GM12878 (cell line): ENCODE measurements around the gene SIGLEC10. TPM values are rescaled to one million over a fixed set of nuclear protein-coding genes. Genes with fewer than 3 reads are reported as not detected.

ENCODE experiments used
- ATAC-seq: fragments of 200-7000 bp; cut with Tn5 transposase; 3 replicates; pipeline ENCODE4 v1.9.1; 2020; ENCODE audit warnings: mild to moderate bottlenecking, moderate library complexity
- BruUV-seq: library from RNA; stranded (reverse); fragments of 400-500 nt; replicated peaks from 2 replicates; lab custom pipeline; 2021; lab: Mats Ljungman, UMichigan
- CTCF ChIA-PET: fragments of 300-600 bp; sonication (Branson Sonifier 250); formaldehyde crosslinking; extraction: SDS; loops from one replicate; lab custom pipeline; 2021; ENCODE audit warnings: inconsistent platforms; lab: Yijun Ruan, JAX
- POLR2A ChIA-PET: fragments of 350-600 bp; formaldehyde crosslinking; extraction: SDS; loops from one replicate; lab custom pipeline; 2021; ENCODE audit warnings: inconsistent platforms; lab: Charles Lee
- RAD21 ChIA-PET: fragments of 300-600 bp; sonication (Branson Sonifier 250); formaldehyde crosslinking; loops from one replicate; lab custom pipeline; 2023; ENCODE audit warnings: antibody characterized with exemption; ENCODE audit not compliant: unreplicated experiment; lab: Charles Lee
- SMC1A ChIA-PET: fragments of 300-600 bp; sonication (Branson Sonifier 250); formaldehyde crosslinking; loops from one replicate; lab custom pipeline; 2023; ENCODE audit not compliant: unreplicated experiment, uncharacterized antibody; lab: Charles Lee
- DNase-seq: peaks from one replicate; pipeline ENCODE4 v3.0.0-alpha.2; 2011; ENCODE audit warnings: low read depth, low spot score
- FAIRE-seq: peaks from 3 replicates; lab custom pipeline; 2011; peaks lifted over from hg19 to GRCh38; lab: Jason Lieb, UNC
- H2AFZ ChIP-seq: 2 replicates; pipeline ENCODE4 v1.6.0; 2011; ENCODE audit warnings: low read depth, low read length, control low read depth; ENCODE audit not compliant: control insufficient read depth
- H3K27ac ChIP-seq: 2 replicates; pipeline ENCODE4 v1.5.1; 2011; ENCODE audit warnings: control low read depth; ENCODE audit not compliant: control insufficient read depth, insufficient read depth
- H3K27me3 ChIP-seq, 2 experiments: replicated peaks in 1 of 2; 2 replicates each; pipeline versions ENCODE4 v1.6.0 to v1.6.1; 2011; ENCODE audit warnings: low read length in 1 of 2; ENCODE audit not compliant: control insufficient read depth in 2 of 2, insufficient read depth in 2 of 2
- H3K36me3 ChIP-seq, 2 experiments: 2 replicates each; pipeline ENCODE4 v1.5.1; 2011; ENCODE audit warnings: low read length in 1 of 2; ENCODE audit not compliant: control insufficient read depth in 2 of 2, insufficient read depth in 2 of 2
- H3K4me1 ChIP-seq: 2 replicates; pipeline ENCODE4 v1.6.1; 2011; ENCODE audit warnings: mild to moderate bottlenecking, low read length, moderate library complexity, mixed read lengths; ENCODE audit not compliant: control insufficient read depth, insufficient read depth
- H3K4me2 ChIP-seq: 2 replicates; pipeline ENCODE4 v1.6.0; 2011; ENCODE audit warnings: control low read depth; ENCODE audit not compliant: control insufficient read depth, insufficient read depth
- H3K4me3 ChIP-seq: fragments of 200-600 bp; sonication (generic); 2 replicates; pipeline ENCODE4 v1.5.1; 2016
- H3K79me2 ChIP-seq: 2 replicates; pipeline ENCODE4 v1.6.0; 2011; ENCODE audit warnings: low read length; ENCODE audit not compliant: control insufficient read depth, insufficient read depth
- H3K9ac ChIP-seq: 2 replicates; pipeline ENCODE4 v1.8.0; 2011; ENCODE audit warnings: low read length, control low read depth, mixed read lengths; ENCODE audit not compliant: control insufficient read depth, insufficient read depth
- H3K9me3 ChIP-seq: replicated peaks from 3 replicates; pipeline ENCODE4 v1.5.1; 2011; ENCODE audit warnings: mild to moderate bottlenecking, low read length; ENCODE audit not compliant: control insufficient read depth, insufficient read depth
- H4K20me1 ChIP-seq: 2 replicates; pipeline ENCODE4 v1.6.0; 2011; ENCODE audit not compliant: control insufficient read depth, insufficient read depth
- CBFB ChIP-seq: IDR thresholded peaks from 2 replicates; pipeline ENCODE4 v1.6.1; 2016; ENCODE audit warnings: antibody characterized with exemption, low read depth
- CHD2 ChIP-seq: IDR thresholded peaks from 2 replicates; pipeline ENCODE4 v1.6.1; 2011; ENCODE audit warnings: low read depth, low read length, improper control_type of control experiment, borderline replicate concordance
- CHD4 ChIP-seq: fragments of 200-600 bp; sonication (generic); IDR thresholded peaks from 2 replicates; pipeline ENCODE4 v1.6.1; 2016; ENCODE audit warnings: mild to moderate bottlenecking
- CREB1 ChIP-seq: IDR thresholded peaks from 2 replicates; pipeline ENCODE4 v1.6.1; 2012; ENCODE audit warnings: low read depth, mild to moderate bottlenecking, inconsistent platforms
- CREM ChIP-seq: IDR thresholded peaks from 2 replicates; pipeline ENCODE4 v1.6.1; 2014; ENCODE audit warnings: antibody characterized with exemption, low read depth
- EED ChIP-seq: sonication (generic); IDR thresholded peaks from 2 replicates; pipeline ENCODE4 v1.6.1; 2016; ENCODE audit warnings: antibody characterized with exemption, low read depth
- IRF4 ChIP-seq: IDR thresholded peaks from 2 replicates; pipeline ENCODE4 v1.6.1; 2011; ENCODE audit warnings: low read depth, low read length
- JUNB ChIP-seq: IDR thresholded peaks from 2 replicates; pipeline ENCODE4 v1.6.1; 2016; ENCODE audit warnings: antibody characterized with exemption, mild to moderate bottlenecking
- NFYA ChIP-seq: IDR thresholded peaks from 2 replicates; pipeline ENCODE4 v1.6.1; 2011; ENCODE audit warnings: low read depth, mild to moderate bottlenecking, low read length, improper control_type of control experiment, borderline replicate concordance
- NR2C2 ChIP-seq: IDR thresholded peaks from 2 replicates; pipeline ENCODE4 v1.6.1; 2011; ENCODE audit warnings: borderline replicate concordance, low read depth; ENCODE audit not compliant: control insufficient read depth, insufficient read length
- NRF1 ChIP-seq: conservative IDR thresholded peaks from 2 replicates; pipeline ENCODE4 v1.6.1; 2011; ENCODE audit warnings: mild to moderate bottlenecking, low read depth, low read length, improper control_type of control experiment
- PAX8 ChIP-seq: fragments of 450-650 bp; IDR thresholded peaks from 2 replicates; pipeline ENCODE4 v1.6.1; 2017; ENCODE audit warnings: mild to moderate bottlenecking, moderate library complexity
- RBBP5 ChIP-seq: fragments of 200-600 bp; sonication (generic); conservative IDR thresholded peaks from 2 replicates; pipeline ENCODE4 v1.6.1; 2016
- RUNX3 ChIP-seq: IDR thresholded peaks from 2 replicates; pipeline ENCODE4 v1.6.1; 2012; ENCODE audit warnings: low read length, inconsistent platforms
- SUPT20H ChIP-seq: IDR thresholded peaks from 2 replicates; pipeline ENCODE4 v1.6.1; 2011; ENCODE audit warnings: low read depth, mild to moderate bottlenecking, low read length, moderate library complexity, borderline replicate concordance; ENCODE audit not compliant: control insufficient read depth
- TBL1XR1 ChIP-seq: IDR thresholded peaks from 2 replicates; pipeline ENCODE4 v1.6.1; 2012; ENCODE audit warnings: low read depth, low read length, improper control_type of control experiment
- YY1 ChIP-seq: IDR thresholded peaks from 2 replicates; pipeline ENCODE4 v1.6.1; 2011; ENCODE audit warnings: low read depth, mild to moderate bottlenecking, low read length
- ZNF274 ChIP-seq: IDR thresholded peaks from one replicate; pipeline ENCODE4 v1.8.0; 2011; ENCODE audit not compliant: insufficient read length, insufficient read depth
- WGBS: methylation state at CpG from one replicate; pipeline ENCODE4 v1.1.6; 2016; ENCODE audit warnings: low lambda C conversion rate; ENCODE audit not compliant: insufficient replicate concordance, insufficient coverage; ENCODE audit errors: missing lambda C conversion rate; 5-methylcytosine and 5-hydroxymethylcytosine counted together
- in situ Hi-C: fragments of 300-500 bp; cut with MboI; formaldehyde crosslinking; loops from 9 replicates; pipeline ENCODE4 v1.14.3; 2018; ENCODE audit warnings: mixed read lengths
- intact Hi-C: fragments of 100-400 bp; cut with micrococcal nuclease; formaldehyde crosslinking; loops from one replicate; pipeline ENCODE4 v1.14.2; 2022; ENCODE audit not compliant: unreplicated experiment
- polyA plus RNA-seq, 11 experiments: library from polyadenylated mRNA; depleted of rRNA in 4 of 11; unstranded in 6 of 11; stranded (reverse) in 5 of 11; fragments of >200 nt; fragmentation: Nextera tagmentation in 4 of 11; fragmentation: Illumina TruSeq in 1 of 11; extraction: Ambion mirVana in 4 of 11; extraction: Trizol in 1 of 11; gene quantifications; 1 replicate in 1 of 11; 2 replicates in 10 of 11; pipeline versions ENCODE4 v1.2.1 to v1.2.3, GENCODE V29; 2011 to 2016; ENCODE audit warnings: inconsistent platforms in 2 of 11, missing spikeins in 2 of 11, low read depth in 1 of 11
- total RNA-seq, 4 experiments: library from RNA; depleted of rRNA in 3 of 4; stranded (reverse); fragments of >200 nt in 3 of 4; fragmentation: Illumina TruSeq in 1 of 4; extraction: Trizol in 1 of 4; gene quantifications; 2 replicates each; pipeline versions ENCODE4 v1.2.1 to v1.2.3, GENCODE V29; 2013 to 2021
- TF ChIP-seq, protein P1 (sequence below): IDR thresholded peaks from 2 replicates; pipeline ENCODE4 v1.6.1; 2011; ENCODE audit warnings: borderline replicate concordance, low read depth, mild to moderate bottlenecking, moderate library complexity, mixed read lengths, low read length; ENCODE audit not compliant: insufficient read depth; ENCODE audit errors: extremely low read length

SIGLEC10 gene
- total and polyA plus RNA-seq, 10 of the 15 experiments (the other 5 are each of a cell fraction or from before 2014, with no cell fraction given): 2.3 to 16.8 (median 7.8) TPM

DNA sequence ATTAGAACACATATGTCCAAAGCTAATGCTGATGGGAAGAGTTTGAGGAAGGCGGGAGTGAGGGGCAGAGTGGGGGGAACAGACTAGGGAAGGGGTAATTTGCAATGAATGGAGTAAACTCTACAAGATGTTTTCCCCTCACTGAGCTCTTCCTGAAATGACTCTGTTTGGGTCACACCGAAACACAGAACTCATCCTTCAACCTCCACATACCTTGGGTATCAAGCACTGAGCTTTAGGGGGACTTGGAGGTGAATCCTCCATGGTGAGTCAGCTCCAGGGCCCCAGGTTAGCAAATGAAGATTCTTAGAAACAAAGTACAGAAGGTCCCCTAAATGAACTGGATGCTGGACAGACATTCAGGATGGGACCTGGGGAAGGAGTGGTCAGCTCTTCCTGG is 1.3 kb upstream of the SIGLEC10 start:
- POLR2A ChIA-PET: interaction anchor here (0.6 to 2.9 kb wide), 4 partner anchors 11 to 82 kb away, joined by 4 to 37 read pairs (median 8); no protein-coding TSS in a partner anchor
- Histone ChIP-seq H3K27me3 (no peaks in the 10 kb centered on the region), H3K36me3 (no peaks in the 10 kb centered on the region), H3K4me1 (peaks cover 16% of the 10 kb centered on the region), H3K9ac (no peak overlapping the region), H3K79me2 (no peaks in the 10 kb centered on the region), H4K20me1 (no peaks in the 10 kb centered on the region), H3K27ac (no peak overlapping the region), H3K4me3 (no peak overlapping the region), H2AFZ (no peak overlapping the region), H3K4me2 (no peak overlapping the region), H3K9me3 (no peaks in the 10 kb centered on the region)
- TF ChIP-seq CHD4 (no peak), RUNX3 (peak; percentile 22; the same call in 1 of the 2 replicates), CHD2 (no peak), CBFB (no peak), IRF4 (peak; percentile 40; the same call in 1 of the 2 replicates), ZNF274 (no peak), YY1 (no peak), SUPT20H (no peak), EED (peak; percentile 52; the same call in 1 of the 2 replicates), PAX8 (no peak), TBL1XR1 (no peak), RBBP5 (no peak), CREB1 (no peak), NRF1 (no peak), NFYA (no peak), NR2C2 (no peak), CREM (no peak), JUNB (peak; percentile 62)
- TF ChIP-seq, protein P1, sequence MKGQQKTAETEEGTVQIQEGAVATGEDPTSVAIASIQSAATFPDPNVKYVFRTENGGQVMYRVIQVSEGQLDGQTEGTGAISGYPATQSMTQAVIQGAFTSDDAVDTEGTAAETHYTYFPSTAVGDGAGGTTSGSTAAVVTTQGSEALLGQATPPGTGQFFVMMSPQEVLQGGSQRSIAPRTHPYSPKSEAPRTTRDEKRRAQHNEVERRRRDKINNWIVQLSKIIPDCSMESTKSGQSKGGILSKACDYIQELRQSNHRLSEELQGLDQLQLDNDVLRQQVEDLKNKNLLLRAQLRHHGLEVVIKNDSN: no peak
- SMC1A ChIA-PET: interaction anchor here (1.1 to 2.9 kb wide), 8 partner anchors 11 to 243 kb away, joined by 3 to 43 read pairs (median 10); no protein-coding TSS in a partner anchor
- ATAC-seq (no peak), FAIRE-seq (peak; percentile 44), DNase-seq (no peak)
- intact Hi-C loops (no loop called here), in situ Hi-C loops (no loop called here)
- CTCF ChIA-PET: interaction anchor here (1.3 to 9.7 kb wide), 6 partner anchors 10 to 242 kb away, joined by 6 to 142 read pairs (median 32); no protein-coding TSS in a partner anchor
- 4% methylated on average over 2 of the region's 2 CpGs for WGBS
- BruUV-seq: no TSS peak
- RAD21 ChIA-PET: interaction anchor here (1.1 to 5.8 kb wide), 8 partner anchors 11 to 238 kb away, joined by 3 to 51 read pairs (median 12); no protein-coding TSS in a partner anchor
